Measurements from ENCODE around the gene LRCH3. TPM values are rescaled to one million over a fixed set of nuclear protein-coding genes. Genes with fewer than 3 reads are reported as not detected.

Gene LRCH3
- total RNA-seq, 1 experiment from 2014 or later = 75.8 TPM

DNA sequence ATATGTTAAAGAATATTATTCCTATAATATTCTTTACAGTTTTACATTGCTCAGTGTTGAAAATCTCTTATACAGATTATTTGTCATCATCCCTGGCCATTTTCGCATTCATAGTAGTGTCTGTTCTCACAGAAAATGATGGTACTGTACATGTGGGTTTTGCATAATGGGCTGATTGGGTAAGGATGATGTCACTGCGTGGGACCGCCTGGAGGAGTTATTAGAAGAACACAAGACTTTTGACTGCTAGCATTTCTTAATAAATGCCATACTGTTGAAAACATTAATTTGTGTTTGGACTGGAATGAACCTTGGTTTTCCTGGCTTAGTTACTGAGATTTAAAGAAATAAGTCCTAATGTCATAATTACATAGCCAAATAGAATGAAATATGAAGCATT lies 20.3 kb downstream of the LRCH3 start:
- no peak for TF ChIP-seq POLR2AphosphoS5 (IDR thresholded peaks at IDR 0.05; ENCODE audit: low read depth, low read length)
- no peak for TF ChIP-seq SIN3A (IDR thresholded peaks at IDR 0.05; ENCODE audit: borderline replicate concordance, insufficient read depth, low read depth, low read length)
- TF ChIP-seq TCF7L2 (IDR thresholded peaks at IDR 0.05; ENCODE audit: low read depth, low read length) = no peak
- TF ChIP-seq, protein P1, sequence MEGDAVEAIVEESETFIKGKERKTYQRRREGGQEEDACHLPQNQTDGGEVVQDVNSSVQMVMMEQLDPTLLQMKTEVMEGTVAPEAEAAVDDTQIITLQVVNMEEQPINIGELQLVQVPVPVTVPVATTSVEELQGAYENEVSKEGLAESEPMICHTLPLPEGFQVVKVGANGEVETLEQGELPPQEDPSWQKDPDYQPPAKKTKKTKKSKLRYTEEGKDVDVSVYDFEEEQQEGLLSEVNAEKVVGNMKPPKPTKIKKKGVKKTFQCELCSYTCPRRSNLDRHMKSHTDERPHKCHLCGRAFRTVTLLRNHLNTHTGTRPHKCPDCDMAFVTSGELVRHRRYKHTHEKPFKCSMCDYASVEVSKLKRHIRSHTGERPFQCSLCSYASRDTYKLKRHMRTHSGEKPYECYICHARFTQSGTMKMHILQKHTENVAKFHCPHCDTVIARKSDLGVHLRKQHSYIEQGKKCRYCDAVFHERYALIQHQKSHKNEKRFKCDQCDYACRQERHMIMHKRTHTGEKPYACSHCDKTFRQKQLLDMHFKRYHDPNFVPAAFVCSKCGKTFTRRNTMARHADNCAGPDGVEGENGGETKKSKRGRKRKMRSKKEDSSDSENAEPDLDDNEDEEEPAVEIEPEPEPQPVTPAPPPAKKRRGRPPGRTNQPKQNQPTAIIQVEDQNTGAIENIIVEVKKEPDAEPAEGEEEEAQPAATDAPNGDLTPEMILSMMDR (IDR thresholded peaks at IDR 0.05) = no peak
- TF ChIP-seq, protein P2, sequence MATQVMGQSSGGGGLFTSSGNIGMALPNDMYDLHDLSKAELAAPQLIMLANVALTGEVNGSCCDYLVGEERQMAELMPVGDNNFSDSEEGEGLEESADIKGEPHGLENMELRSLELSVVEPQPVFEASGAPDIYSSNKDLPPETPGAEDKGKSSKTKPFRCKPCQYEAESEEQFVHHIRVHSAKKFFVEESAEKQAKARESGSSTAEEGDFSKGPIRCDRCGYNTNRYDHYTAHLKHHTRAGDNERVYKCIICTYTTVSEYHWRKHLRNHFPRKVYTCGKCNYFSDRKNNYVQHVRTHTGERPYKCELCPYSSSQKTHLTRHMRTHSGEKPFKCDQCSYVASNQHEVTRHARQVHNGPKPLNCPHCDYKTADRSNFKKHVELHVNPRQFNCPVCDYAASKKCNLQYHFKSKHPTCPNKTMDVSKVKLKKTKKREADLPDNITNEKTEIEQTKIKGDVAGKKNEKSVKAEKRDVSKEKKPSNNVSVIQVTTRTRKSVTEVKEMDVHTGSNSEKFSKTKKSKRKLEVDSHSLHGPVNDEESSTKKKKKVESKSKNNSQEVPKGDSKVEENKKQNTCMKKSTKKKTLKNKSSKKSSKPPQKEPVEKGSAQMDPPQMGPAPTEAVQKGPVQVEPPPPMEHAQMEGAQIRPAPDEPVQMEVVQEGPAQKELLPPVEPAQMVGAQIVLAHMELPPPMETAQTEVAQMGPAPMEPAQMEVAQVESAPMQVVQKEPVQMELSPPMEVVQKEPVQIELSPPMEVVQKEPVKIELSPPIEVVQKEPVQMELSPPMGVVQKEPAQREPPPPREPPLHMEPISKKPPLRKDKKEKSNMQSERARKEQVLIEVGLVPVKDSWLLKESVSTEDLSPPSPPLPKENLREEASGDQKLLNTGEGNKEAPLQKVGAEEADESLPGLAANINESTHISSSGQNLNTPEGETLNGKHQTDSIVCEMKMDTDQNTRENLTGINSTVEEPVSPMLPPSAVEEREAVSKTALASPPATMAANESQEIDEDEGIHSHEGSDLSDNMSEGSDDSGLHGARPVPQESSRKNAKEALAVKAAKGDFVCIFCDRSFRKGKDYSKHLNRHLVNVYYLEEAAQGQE (IDR thresholded peaks at IDR 0.05; ENCODE audit: insufficient read depth in 1 of 2, low read depth in 2 of 2, low read length in 1 of 2) = no peak
- H3K4me3 ChIP-seq (ENCODE audit: low read depth in 2 of 2, low read length in 2 of 2) = no peak overlapping the region
- H3K27me3 ChIP-seq (ENCODE audit: control insufficient read depth, insufficient read depth, low read length) = no peaks in the 10 kb centered on the region
- no peaks in the 10 kb centered on the region for H3K36me3 ChIP-seq (ENCODE audit: control insufficient read depth, insufficient read depth, low read length)
- H3K27ac ChIP-seq (ENCODE audit: low read length) = no peak overlapping the region
- in situ Hi-C loops (cut with HindIII; ENCODE audit: low pct_unique_long_range_greater_than_20kb, low sequenced_read_pairs) = no loop called here
- ChIA-PET POLR2A (no interaction called here), CTCF (no interaction called here)
- no peak for ATAC-seq
- no peak for DNase-seq (ENCODE audit: low read depth, low spot score)
- H3K4me1 ChIP-seq (ENCODE audit: control insufficient read depth, insufficient read depth, low read length) = peaks cover 8% of the 10 kb centered on the region
- intact Hi-C loops (cut with micrococcal nuclease; ENCODE audit: unreplicated experiment) = no loop called here
- no peaks in the 10 kb centered on the region for H3K9me3 ChIP-seq (ENCODE audit: control insufficient read depth, insufficient read depth, low read depth, low read length)
- no TSS peak for BruUV-seq (replicated peaks)

DNA sequence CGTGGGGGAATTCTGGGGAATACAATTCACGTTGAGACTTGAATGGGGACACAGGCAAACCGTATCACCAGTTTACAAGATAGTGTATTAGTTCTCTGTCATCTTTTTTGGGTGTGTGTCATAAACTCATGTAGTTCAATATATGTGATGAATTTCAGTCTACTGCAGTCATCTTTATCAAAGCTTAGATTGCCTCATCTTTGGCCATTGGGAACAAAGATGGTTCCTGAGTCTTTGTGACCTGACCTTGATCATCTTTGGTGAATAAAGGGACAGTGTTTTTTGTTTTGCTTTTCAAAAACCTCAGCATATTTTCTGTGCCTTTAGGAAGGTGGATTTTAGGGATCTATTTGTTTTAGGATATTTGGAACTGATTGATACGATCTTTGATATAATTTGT lies 23.3 kb downstream of the LRCH3 start:
- no peaks in the 10 kb centered on the region; the same call in 1 of the 2 replicates for H3K36me3 ChIP-seq (ENCODE audit: control insufficient read depth, insufficient read depth, low read length)
- ChIA-PET CTCF (no interaction called here), POLR2A (no interaction called here)
- peaks cover 7% of the 10 kb centered on the region for H3K4me1 ChIP-seq (ENCODE audit: control insufficient read depth, insufficient read depth, low read length)
- intact Hi-C loops (cut with micrococcal nuclease; ENCODE audit: unreplicated experiment) (no loop called here), in situ Hi-C loops (cut with HindIII; ENCODE audit: low pct_unique_long_range_greater_than_20kb, low sequenced_read_pairs) (no loop called here)
- ATAC-seq (no peak), DNase-seq (ENCODE audit: low read depth, low spot score) (no peak)
- no peak overlapping the region for H3K4me3 ChIP-seq (ENCODE audit: low read depth in 2 of 2, low read length in 2 of 2)
- TF ChIP-seq POLR2AphosphoS5 (IDR thresholded peaks at IDR 0.05; ENCODE audit: low read depth, low read length) (no peak), TCF7L2 (IDR thresholded peaks at IDR 0.05; ENCODE audit: low read depth, low read length) (no peak), SIN3A (IDR thresholded peaks at IDR 0.05; ENCODE audit: borderline replicate concordance, insufficient read depth, low read depth, low read length) (no peak)
- TF ChIP-seq, protein P1 (IDR thresholded peaks at IDR 0.05) = no peak
- TF ChIP-seq, protein P2 (IDR thresholded peaks at IDR 0.05; ENCODE audit: insufficient read depth in 1 of 2, low read depth in 2 of 2, low read length in 1 of 2) = no peak
- no peaks in the 10 kb centered on the region for H3K9me3 ChIP-seq (ENCODE audit: control insufficient read depth, insufficient read depth, low read depth, low read length)
- H3K27me3 ChIP-seq (ENCODE audit: control insufficient read depth, insufficient read depth, low read length) = no peaks in the 10 kb centered on the region
- H3K27ac ChIP-seq (ENCODE audit: low read length) = no peak overlapping the region
- BruUV-seq (replicated peaks) = no TSS peak
